ENCODE measurements around the gene RRM2. TPM values are rescaled to one million over a fixed set of nuclear protein-coding genes. Genes with fewer than 3 reads are reported as not detected.

Gene RRM2
- total RNA-seq, 4 donors from 2014 or later, result 27.2 TPM; not detected in 3

DNA sequence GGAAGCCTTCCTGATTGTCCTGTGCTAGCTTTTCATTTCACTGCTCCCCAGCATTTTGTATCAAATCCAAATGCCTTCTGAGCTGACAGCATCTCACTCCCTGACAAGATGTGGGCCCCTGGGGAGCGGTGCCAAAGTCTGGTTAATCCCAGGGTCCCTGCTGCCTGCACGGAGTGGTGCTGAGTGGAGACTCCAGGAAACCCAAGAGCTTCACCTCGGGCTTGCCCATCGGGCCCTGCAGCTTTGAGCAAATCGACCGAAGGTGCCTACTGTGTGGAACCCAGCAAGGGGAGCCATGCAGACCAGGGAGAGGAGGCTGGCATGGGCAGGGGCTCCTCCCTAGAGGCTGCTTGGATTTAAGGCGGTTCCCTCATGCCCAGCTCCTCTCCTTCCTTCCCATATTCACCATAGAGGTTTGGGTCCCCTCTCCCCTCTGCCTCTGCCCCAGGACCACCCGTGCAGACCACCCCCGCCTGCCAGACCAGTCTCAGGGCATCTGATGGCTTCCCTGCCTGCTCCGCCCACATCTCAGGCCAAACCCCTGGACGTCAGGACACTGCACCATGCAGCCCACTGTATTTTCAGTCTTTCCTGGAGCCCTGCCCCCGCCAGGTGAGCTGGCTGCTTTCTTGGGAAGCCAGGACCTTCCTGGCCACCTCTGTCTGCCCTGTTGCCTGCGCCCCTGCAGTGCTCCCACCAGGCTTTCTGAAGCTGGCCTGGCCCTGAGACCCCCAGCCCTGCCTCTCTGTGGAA, 37.8 kb downstream of the RRM2 start:
- intact Hi-C loops (cut with DNase I; ENCODE audit: low total_unique reads), result no loop called here
- H3K27ac ChIP-seq, result no peak overlapping the region
- no peaks in the 10 kb centered on the region for H3K9me3 ChIP-seq
- H3K4me3 ChIP-seq, result no peak overlapping the region
- H3K27me3 ChIP-seq, result no peaks in the 10 kb centered on the region
- DNase-seq, result no peak
- H3K4me1 ChIP-seq, result peaks cover 0 to 6% of the 10 kb centered on the region in 2 donors
- no peak for TF ChIP-seq POLR2A (IDR thresholded peaks at IDR 0.05)
- TF ChIP-seq CTCF (IDR thresholded peaks at IDR 0.05), result no peak
- no peaks in the 10 kb centered on the region for H3K36me3 ChIP-seq

DNA sequence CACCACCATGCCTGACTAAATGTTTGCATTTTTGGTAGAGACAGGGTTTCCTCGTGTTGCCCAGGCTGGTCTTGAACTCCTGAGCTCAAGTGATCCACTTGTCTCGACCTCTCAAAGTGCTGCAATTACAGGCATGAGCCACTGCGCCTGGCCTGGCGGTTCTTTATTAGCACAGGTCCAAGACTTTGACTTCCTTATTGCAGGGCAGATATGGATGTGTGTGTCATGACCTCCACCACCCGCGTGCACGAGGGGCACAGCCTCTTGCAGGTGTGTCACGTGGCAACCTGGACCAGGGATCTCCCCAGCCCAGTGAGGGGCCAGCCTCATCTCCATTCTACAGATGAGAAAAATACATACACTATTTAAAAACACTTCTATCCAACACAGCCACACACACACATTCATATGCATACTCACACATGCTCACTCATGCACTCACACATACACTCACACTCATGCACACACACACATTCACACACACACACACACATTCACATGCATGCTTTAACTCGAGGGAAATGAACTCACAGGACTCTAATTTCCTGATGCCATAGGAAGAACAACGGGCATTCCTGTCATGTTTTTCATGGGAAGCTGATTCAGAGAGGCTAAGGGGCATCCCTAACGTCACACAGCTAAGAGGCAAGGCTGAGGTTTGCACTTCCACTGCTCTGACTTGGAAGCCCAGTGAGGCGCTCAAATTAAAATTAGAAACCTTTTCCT, 38.8 kb downstream of the RRM2 start:
- Histone ChIP-seq H3K27ac (no peak overlapping the region), H3K27me3 (no peaks in the 10 kb centered on the region), H3K9me3 (no peaks in the 10 kb centered on the region), H3K4me3 (no peak overlapping the region), H3K36me3 (no peaks in the 10 kb centered on the region), H3K4me1 (peaks cover 0 to 6% of the 10 kb centered on the region in 2 donors)
- TF ChIP-seq POLR2A (IDR thresholded peaks at IDR 0.05), result no peak
- TF ChIP-seq CTCF (IDR thresholded peaks at IDR 0.05), result no peak
- no peak for DNase-seq
- intact Hi-C loops (cut with DNase I; ENCODE audit: low total_unique reads), result no loop called here

- Histone ChIP-seq H3K4me1 (peaks cover 0 to 6% of the 10 kb centered on the region in 2 donors), H3K27ac (no peak overlapping the region), H3K9me3 (no peaks in the 10 kb centered on the region), H3K4me3 (no peak overlapping the region), H3K36me3 (no peaks in the 10 kb centered on the region), H3K27me3 (no peaks in the 10 kb centered on the region)
- no peak for TF ChIP-seq CTCF (IDR thresholded peaks at IDR 0.05)
- no peak for TF ChIP-seq POLR2A (IDR thresholded peaks at IDR 0.05)
- intact Hi-C loops (cut with DNase I; ENCODE audit: low total_unique reads), result no loop called here
- DNase-seq, result peak in 1 of 2 donors; percentile 38
These were observed 39.5 kb downstream of the RRM2 start for GRCh38 chr2:10161961-10162441.

DNA sequence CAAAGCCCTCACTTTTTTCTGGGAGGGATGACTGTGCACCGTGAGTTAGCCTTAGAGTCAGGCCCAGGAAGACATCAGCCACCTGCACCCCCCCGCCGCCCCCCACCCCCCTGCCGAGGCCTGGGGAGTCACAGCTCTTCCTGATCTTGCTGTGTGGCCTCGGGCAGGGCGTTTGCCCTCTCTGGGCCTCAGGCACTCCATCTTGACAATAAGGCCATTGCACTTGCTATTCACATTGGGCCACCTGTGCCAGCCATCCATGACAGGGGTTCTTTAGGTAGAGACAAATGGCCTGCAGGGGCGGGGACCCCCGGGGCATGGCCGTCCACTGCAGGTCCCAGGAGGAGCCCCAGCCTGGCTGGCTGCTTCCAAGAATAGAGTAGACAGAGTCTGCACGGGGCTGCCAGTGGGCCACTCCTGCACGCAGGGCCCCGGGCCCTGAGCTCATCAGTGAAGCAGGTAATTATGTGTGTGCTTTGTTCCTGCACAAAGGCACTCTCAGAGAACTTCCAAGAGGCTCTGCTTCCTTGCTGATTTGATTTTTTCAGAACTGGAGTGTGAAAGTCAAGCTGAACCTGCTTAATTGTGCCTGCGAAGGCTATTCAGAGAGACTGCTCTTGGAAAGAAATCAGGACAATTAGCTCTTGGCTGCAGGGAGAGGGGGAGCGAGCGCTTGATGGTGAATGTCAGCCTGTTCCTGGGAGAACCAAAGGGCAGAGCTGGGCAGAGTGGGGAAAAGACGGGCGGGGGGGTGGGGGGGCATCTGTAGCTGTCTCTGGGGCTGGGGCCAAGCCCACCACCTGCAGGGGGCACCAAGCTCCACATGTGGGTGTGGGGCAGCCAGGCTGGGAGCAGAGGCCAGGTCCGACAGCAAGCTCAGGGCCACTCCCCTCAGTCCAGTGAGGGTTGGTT, 40.3 kb downstream of the RRM2 start:
- H3K4me3 ChIP-seq, result no peak overlapping the region
- no peaks in the 10 kb centered on the region for H3K36me3 ChIP-seq
- no peak for DNase-seq
- intact Hi-C loops (cut with DNase I; ENCODE audit: low total_unique reads), result no loop called here
- H3K27me3 ChIP-seq, result no peaks in the 10 kb centered on the region
- H3K4me1 ChIP-seq, result peaks cover 0 to 6% of the 10 kb centered on the region in 2 donors
- peak overlapping the region in 1 of 2 donors; percentile 10 for H3K27ac ChIP-seq
- TF ChIP-seq CTCF (IDR thresholded peaks at IDR 0.05), result no peak
- no peak for TF ChIP-seq POLR2A (IDR thresholded peaks at IDR 0.05)
- no peaks in the 10 kb centered on the region for H3K9me3 ChIP-seq

All from uterus (tissue), 4 donors.